GM19240 (cell line): ENCODE data around the gene CAMTA1.

Experiments
- DNase-seq: peaks from one replicate; pipeline ENCODE4 v3.0.0; 2011; ENCODE audit warnings: low spot score; ENCODE audit not compliant: insufficient read length

Gene CAMTA1

DNA sequence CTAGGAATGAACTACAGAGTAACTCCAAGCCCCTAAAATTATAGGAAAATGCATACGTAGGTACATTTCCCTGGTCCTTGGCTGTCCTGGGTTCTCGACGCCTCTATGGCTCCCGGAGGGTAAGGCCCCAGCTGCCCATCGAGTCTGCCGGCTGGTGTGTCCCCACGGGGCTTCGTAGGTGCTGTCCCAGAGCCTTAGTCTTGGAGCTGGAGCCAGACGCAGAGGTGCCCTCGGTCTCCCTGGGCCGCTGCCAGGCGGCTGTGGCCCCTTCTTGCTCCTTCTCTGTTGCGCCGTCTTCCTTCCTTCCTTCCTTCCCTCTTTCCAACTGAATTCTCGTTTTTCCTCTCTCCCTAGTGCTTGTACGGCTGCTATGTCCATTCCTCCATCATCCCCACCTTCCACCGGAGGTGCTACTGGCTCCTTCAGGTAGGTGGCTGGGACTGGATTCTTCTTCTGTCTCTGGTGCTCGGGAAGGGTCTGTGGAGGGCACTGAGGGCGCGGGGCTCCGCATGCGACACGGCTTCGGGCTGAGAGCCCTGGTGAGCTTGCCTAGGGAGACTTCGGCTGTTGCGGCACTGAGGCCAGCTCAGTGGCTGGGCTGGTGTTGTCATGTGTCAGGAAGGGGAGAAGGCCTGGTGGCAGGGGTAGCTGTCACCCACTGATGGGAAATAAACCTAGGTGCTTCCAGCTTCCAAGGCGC is 682.4 kb downstream of the CAMTA1 start:
- DNase-seq = no peak

DNA sequence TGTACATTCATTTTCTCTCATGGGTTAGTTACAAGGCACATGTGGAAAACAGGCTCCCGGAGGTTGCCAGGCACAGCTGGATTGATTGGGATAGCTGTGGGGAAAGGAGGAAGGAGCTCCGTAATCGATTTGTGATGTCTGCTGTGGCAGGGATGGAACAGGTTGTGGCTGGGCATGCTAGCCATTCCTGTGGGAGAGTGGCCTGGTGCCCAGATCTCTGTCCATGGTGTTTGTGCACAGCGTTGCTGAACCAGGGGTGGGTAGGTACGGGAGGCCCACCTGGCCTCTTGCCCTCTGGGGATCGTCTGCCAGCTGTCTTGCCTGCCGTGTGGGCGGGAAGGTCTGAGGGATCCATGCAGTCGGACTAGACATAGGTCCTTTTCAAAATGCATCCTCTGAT is 683.0 kb downstream of the CAMTA1 start:
- DNase-seq = no peak

DNA sequence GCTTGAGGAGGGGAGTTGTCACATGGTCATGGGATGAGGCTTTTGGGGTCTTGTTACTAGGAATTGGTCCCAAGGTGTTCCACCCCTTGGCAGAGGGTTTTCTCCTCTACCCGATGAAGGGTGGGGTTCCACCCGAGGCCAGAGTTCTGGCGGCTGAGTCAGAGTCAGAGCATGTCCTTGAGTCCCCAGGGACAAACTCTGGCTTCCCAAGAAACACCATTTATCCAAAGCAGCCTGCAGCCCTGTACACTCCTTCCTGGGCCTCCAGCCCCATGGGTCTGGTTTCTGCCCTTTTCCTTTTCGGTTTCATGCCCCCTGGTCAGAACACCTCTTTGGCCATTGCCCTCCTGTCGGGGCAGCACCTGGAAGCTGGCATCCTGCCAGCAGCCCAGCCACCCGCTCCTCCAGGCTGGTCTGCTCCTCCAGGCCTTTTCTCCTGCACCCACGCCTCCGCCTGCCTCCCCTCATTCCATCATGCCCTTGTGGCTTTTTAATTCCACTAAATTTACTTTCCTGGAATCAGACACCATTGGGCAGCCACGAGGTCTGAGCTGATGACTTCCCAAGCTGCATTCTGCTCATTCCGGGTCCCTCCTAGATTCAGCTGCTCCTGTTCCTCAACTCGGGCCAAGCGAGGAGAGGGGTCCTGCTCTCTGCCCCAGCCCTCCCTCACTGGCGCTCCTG is 684.1 kb downstream of the CAMTA1 start:
- DNase-seq = no peak

DNA sequence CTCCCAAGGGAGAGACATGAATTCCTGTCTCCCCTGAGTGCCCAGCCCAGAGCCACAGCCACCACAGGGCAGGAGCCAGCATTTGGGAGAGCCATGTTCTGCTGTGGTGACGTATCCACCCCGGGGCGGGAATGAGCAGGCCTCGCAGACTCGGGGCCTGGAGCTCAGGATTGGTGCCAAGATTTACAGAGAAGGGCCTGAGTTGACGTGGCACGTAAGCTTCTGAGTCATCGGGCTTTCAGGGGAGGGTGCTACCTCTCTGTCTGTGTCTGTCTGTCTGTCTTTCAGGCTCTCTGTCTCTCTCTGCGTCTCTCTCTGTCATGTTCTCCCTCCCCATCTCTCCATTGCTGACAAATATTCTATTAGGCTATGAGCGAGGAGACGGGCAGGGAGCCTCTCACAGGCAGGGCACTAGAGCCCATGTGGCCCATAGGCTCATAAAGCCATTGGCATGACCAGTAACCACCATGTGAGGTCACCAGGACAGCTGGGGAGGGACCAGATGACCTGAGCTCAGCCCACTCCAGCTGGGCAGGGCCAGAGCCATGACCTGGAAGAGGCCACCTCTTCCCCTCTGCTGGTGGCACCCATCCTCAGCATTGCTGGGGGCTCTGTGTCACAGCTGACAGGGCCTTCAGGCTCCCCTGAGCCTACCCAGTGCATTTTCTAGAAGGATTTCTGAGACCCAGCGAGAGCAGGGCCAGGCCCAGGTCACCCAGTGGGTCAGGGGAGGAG is 685.8 kb downstream of the CAMTA1 start:
- no peak for DNase-seq

DNA sequence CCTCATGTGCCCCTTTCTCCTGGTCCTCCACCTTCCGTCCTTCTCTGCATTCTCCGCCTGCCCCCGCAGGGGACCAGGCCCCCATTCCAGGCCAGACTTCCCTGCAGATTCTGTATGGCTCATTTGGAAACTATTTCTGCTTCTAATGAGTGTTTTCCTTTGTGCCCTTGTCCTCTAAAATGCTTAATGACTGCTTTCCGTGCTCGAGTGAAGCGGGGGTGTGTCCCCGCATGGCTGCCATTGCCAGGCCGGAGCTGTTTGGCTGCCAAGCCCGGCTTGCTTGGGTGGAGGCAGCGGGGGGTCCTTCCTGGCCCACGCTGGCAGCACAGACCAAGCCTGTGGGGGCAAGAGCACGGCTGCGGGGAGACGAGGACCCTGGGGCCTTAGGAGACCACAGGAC is 686.6 kb downstream of the CAMTA1 start:
- no peak for DNase-seq

DNA sequence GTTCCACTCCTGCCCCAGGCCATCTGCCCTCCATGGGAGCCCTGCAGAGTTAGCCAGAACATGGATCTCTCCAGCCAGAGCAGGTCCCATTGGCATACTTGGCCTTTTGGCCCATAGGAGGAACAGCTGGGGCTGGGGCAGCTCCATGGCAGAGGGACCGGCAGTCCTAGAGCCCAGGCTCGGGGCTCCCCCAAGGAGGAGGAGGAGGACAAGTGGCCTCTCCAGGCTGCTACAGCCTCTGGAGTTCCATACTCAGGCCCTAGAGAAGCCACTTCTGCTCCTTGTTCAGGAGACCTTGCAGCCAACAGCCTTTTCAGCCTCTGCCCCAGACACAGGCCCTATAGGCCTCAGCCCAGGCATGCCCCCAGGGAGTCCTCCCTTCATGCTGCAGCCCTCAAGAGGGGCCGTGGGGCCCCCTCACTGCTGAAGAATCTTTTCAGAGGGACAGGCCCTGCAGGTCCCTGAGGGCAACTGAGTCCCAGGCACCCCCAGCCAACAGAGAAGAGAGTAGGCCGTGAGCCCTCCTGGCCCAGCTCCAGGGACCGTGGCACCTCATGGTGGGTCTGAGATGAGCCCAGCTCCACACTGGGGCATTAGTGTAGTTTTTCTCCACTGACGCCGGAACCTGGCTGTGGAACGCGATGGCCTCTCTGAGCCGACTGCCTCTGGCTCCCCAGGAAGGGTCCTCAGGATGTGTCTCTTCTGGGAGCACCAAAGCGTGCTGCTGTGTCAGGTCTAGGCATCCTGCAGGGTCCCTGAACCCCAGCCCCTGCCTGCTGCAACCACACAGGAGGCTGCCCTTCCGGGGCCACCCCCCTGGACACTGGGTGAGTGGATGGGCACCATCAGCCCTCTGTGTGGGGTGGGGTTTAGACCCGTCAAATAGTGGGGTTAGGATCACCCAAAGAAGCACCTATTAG is 688.2 kb downstream of the CAMTA1 start:
- no peak for DNase-seq

DNA sequence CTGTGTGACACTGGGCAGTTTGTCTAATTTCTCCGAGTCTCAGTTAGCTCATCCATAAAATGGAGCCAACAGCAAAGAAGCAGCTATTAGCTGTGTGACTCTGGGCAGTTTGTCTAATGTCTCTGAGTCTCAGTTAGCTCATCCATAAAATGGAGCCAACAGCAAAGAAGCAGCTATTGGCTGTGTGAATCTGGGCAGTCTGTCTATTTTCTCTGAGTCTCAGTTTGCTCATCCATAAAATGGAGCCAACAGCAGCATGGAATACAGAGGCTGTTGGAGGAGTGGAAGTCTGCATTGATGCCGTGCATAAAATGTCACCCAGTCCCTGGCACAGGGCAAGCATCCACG is 688.9 kb downstream of the CAMTA1 start:
- no peak for DNase-seq

DNA sequence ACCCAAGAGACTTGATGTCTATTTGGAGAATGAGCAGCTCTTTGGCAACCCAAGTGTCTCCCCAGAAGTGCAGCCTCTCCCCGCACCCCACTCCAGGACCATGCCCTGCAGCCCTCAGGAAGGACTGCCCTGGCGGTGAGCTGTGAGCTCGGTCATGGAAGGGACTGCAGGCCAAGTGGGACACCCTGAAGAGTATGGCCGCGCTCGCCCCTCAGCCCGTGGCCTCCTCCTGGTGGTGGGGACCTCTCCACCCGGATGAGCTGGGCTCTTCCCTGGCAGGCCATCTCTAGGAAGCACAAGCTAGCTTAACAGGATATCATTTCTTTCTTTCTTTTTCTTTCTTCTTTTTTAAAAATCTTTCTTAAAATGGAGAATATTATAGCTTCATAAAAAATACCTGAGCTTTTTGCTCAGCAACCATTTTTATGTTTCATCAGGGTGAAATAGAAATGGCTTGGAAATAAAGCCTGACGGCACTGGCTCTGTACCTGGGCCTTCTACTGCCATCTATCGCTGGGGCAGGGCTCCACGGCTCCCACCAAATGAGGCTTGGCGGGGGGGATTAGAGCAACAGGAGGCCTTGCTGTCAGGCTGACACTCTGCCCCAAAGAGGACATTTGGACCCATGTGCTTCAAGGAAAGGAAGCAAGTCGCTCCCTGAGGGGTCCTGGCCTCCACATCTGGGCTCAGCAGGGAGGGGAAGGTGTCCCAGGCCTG is 689.7 kb downstream of the CAMTA1 start:
- no peak for DNase-seq

DNA sequence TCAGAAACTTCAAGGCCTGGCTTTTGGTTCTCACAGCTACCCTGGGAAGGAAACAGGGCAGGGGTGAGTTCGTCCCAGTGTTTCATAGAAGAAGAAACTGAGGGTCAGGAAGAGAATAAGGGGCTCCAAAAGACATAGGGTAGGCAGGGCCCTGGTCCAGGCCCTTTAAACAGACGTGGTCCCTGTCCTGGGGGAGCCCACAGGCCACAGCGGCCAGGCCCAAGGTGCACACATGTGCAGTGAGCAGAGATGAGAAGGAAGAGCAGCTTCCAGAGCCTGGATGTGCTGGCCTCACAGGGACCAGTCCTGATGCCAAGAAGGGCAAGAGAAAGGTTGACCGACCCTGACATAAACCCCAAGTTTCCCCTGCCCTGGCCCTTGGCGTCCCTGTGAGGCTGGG is 690.4 kb downstream of the CAMTA1 start:
- DNase-seq = no peak

DNA sequence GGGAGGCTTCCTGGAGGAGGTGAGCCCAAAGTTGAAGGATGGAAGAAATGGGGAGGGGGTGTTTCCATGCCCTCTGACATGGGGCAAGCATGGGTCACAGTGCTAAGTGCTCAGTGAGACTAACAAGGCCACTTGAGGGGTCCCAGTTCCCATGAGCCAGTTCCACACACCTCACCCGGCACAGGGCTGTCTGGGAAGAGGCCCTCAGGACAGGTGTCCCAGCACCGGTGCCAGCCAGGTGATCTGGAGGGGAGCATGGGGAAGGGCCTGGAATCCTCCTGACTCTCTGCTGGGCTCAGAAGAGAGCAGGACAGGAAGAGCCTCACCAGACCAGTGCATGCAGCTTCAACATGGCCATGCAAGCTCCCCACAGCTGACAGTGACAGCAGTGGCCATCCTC is 691.1 kb downstream of the CAMTA1 start:
- no peak for DNase-seq

DNA sequence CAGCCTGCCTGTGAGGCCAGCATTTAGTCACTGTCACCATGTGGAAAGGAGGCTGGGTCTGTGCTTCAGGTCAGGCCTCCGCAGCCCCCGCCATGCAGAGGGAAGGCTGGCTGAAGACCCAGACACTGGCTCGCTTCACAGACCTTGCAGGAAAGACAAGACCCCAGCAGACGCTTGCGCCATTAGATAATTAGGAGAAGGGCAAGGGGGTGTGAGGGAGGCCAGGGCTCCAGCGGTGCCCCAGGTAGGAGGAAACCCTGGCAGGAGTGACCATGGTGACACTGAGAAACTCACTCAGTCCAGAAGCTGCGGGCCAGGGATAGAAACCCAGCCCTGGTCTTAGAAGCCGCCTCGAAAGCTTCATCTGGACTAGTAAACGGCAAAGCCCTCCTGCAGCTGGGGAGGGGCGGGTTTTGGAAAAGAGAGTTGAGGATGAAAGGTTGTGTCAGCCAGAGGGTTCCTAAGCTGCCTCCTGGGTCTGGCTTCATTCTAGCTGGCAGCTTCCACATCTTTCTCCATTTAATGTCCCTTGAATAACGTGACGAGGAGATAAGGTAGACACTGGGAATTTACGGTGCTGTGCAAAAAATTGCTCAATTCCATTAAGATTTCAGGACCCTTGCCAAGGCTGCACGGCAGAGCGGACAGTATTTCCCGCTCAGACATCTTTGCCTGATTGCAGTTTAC is 691.8 kb downstream of the CAMTA1 start:
- no peak for DNase-seq

DNA sequence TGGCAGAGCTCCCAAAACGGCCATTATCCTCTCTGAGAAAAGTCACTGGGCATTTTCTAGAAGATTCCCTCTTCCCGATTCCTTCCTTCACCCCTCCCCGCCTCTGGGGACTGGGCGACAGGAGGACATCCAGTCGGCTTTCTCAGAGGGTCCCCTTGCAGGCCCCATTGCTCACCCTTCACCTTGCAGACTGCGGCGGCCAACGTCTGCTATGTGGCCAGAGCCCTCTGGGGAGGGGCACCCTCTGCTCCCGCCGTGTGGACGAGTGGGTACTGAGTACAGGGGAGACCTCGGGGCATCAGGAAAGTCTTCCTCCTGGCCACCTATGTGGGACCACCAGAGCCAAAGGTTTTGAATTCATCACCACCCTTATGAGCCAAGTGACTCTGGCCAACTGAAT is 692.3 kb downstream of the CAMTA1 start:
- DNase-seq = no peak

DNA sequence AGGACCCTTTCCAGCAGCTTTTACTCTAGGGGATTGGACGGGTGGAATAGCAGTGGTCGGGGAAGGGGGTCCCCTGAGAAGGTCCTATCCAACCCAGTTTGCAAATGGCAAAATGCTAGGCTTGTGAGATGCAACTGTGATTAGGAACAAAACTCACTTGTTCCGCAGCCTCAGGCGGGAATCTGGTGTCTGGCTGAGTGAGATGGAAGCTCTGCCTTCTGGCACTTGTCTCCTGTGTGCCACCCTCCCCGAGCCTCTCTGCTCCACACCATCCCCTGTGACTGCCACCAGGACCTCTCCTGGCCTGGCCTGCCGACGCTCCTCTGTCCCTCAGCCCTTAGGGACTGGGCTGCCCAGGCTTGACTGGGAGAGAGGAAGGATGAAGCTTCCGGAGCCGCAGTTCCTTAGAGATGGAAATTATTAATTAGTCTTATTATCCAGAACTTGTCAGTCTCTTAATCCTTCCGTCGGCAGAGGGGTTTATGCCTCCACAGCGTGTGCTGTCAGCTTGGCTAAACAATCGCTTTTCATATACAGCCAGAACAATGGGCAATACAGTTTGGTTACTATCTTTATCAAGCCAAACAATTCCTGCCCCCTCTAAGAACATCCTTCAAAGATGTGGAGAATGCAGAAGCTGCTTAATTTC is 693.0 kb downstream of the CAMTA1 start:
- no peak for DNase-seq

DNA sequence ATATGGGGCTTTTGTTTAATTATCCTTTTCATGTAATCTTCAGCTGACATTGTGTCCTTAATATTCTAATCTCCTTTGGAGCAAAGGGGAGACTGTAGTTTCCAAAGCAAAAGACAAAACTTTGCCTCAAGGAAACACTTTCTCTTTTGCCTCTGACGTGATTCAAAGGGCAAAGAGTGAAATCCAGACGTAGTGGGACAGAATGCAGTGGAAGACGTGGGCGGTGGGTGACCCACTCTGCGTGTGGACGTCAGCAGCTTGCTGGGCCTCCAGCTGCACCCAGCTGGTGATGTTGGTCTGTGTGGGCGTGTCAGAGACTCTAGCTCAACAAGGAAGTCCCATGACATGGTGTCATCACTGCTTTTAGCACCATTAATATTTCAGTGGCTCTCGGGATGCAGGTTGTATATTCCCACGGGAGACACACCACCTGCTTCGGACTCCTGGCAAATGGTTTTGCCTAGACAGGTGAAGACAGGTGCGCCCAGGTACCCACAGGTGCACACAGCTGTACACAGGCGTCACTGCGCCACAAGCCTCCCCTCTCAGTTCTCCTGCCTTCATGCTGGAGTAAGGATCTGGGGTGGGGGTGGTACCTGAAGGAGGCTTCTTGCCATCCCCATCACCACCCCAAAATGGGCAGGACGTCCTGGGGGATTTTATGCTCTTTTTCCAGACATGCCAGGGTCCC is 693.7 kb downstream of the CAMTA1 start:
- DNase-seq = no peak

DNA sequence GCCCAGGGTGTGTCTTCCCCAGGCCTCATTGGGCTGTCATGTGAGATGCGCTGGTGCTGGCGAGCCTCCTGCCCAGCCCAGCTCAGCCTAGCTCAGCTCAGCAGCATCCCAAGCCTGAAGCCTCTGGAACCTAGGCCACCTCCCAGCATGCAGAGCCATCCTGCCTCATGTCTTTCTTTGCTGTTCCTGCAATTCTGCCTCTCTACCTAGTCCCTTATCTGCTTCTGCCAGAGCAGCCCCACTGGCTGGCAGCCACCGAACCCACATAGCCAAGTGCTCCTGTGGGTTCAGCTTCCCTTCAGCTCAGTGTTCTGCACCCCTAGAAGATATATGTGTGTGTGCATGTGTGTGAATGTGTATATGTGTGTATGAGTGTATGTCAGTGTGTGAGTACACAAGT is 694.3 kb downstream of the CAMTA1 start:
- no peak for DNase-seq

DNA sequence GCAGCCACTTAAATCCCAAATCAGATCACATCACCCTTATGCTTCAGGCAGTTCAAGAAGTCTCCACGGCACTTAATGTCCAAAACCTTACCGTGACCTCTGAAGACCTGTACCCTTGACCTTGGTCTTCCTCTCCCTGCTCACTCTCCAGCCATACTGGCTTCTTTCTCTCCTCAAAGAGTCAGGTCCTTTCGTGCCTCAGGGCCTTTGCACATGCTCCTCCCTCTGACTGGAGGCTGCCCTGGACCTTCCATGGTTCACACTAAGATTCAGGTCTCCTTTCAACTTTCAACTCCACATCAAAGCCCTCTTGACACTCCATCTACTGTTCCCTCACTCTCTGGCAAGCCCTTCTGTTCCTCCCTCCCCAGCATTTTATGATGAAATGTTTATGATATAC is 695.9 kb downstream of the CAMTA1 start:
- DNase-seq = no peak

DNA sequence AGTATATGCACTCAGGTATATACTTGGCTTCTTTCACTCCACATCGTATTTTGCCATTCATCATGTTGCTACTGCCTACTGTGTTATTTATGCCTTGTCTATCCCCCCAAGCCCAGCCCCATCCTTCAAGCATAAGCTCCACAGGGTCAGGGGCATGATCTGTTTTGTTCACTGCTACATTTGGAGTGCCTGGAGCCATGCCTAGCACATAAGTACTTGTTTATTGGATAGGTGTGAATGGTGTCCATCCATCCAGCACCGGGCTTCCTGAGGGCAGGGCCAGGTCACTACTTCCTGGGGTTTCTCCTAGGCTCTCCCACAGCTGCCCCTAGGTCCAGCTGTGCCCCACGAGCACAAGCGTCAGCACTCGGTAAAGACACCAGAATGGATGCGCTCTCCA is 696.8 kb downstream of the CAMTA1 start:
- no peak for DNase-seq

DNA sequence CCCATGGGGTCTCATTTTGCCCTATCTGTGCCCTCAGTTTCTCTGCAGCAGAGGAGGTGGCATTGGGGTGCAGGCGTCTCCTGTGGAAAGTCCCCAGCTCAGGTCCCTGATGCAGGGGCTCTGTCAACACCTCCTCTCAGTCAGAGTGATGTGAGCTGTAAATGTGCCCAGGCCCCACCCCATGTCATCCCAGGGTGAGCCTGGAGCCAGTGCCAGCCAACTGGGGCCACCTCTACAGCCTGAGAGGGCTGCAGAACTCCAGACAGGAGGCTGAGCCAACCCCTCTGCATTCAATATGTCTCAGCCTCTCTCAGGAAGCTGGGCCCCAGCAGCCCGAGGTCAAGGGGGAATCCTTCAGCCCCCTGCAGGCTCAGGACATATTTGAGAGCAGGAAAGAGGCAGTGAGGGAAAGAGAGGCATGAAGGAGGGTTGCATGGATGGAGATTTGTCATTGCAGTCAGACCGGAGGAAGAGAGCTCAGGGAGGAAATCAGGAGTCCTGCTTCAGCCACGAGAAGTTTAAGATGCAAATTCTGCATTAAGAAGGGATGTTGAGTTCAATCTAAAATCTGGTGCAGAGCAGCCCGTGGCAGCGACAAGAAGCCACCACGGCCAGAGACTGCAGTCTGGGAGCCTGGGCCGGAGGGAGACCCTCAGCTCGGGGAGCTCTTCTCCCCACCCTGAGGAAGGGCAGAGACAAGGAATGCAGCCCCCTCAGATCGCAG is 697.7 kb downstream of the CAMTA1 start:
- no peak for DNase-seq
